ENCODE measurements around the gene MZB1.

DNA sequence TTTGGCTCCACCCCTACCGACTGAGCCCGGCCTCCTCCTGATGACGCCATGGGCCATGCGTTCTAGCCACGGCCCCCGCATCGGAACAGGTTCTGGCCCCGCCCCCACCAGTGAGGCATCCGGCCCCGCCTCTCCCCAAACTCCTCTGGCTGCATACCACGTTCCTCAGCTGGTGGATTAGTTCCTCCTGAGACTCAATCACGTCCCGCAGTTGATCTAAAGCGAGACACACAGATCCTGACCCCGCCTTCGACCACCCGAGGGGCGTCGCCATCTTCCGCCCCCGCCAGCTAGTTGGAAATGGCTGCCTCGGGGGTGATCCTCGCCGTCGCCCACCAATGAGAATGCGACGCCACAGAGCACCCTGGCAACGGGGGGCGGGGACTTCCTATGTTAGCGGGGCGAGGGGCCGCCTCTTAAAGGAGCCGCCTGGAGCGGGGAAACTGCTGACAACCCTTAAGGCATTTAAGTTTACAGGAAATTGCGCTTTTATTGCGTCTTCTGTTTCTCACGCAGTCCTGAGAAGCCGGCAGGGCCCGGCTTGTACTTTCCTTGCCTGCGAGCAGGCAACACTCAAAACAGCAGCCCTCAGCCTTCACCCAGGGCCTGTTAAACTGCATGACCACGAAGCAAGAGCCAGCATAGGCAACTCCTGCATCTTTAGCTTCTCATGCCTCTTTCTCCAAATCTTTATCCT is 14.2 kb upstream of the MZB1 start, which contains the start of gene SPATA24:
- no peak for TF ChIP-seq TAF1 (IDR thresholded peaks at IDR 0.05; ENCODE audit: borderline replicate concordance, low read depth, low read length)
- no peak for TF ChIP-seq POLR2AphosphoS5 (IDR thresholded peaks at IDR 0.05; ENCODE audit: low read depth, low read length)
- TF ChIP-seq POLR2A (IDR thresholded peaks at IDR 0.05; ENCODE audit: low read depth, low read length), result peak; percentile 62; the same call in 1 of the 2 replicates

Data from GM12892 (cell line).